H1 (cell line): Measurements from ENCODE around the gene LRRC49. TPM values are rescaled to one million over a fixed set of nuclear protein-coding genes. Genes with fewer than 3 reads are reported as not detected.
A peak's percentile ranks its signal among the peaks of the same experiment; 100 is the strongest.

Source experiments
- CTCF ChIA-PET: fragments of 300-600 bp; sonication (Branson Sonifier 250); formaldehyde crosslinking; loops from one replicate; lab custom pipeline; 2021; ENCODE audit not compliant: partially characterized antibody; lab: Charles Lee
- POLR2A ChIA-PET: fragments of 300-600 bp; sonication (Branson Sonifier 250); formaldehyde crosslinking; loops from one replicate; lab custom pipeline; 2021; ENCODE audit warnings: inconsistent platforms; ENCODE audit not compliant: partially characterized antibody; lab: Charles Lee
- DNase-seq, 2 experiments: peaks; one replicate each; pipeline versions ENCODE4 v3.0.0 to v3.0.0-alpha.2; 2010 to 2022; ENCODE audit warnings: low spot score in 2 of 2, low read depth in 1 of 2, mixed read lengths in 1 of 2
- FAIRE-seq: peaks from 2 replicates; lab custom pipeline; 2011; peaks lifted over from hg19 to GRCh38; lab: Jason Lieb, UNC
- H2AFZ ChIP-seq: 2 replicates; pipeline ENCODE4 v1.8.1; 2012; ENCODE audit warnings: low read length, inconsistent platforms
- H2AK5ac ChIP-seq: 2 replicates; pipeline ENCODE4 v1.6.1; 2013; ENCODE audit warnings: low read depth, low read length
- H2BK120ac ChIP-seq: replicated peaks from 2 replicates; pipeline ENCODE3; 2013; ENCODE audit warnings: low read depth, low read length, inconsistent platforms
- H2BK12ac ChIP-seq: 2 replicates; pipeline ENCODE4 v1.6.1; 2013; ENCODE audit warnings: low read depth, low read length
- H2BK15ac ChIP-seq: 2 replicates; pipeline ENCODE4 v1.6.1; 2013; ENCODE audit warnings: low read length
- H2BK20ac ChIP-seq: 2 replicates; pipeline ENCODE4 v1.6.1; 2013; ENCODE audit warnings: low read length
- H2BK5ac ChIP-seq: 2 replicates; pipeline ENCODE4 v1.6.1; 2013; ENCODE audit warnings: low read depth, low read length
- H3K14ac ChIP-seq: 2 replicates; pipeline ENCODE4 v1.6.1; 2013; ENCODE audit warnings: inconsistent platforms; ENCODE audit not compliant: insufficient read length
- H3K18ac ChIP-seq: 2 replicates; pipeline ENCODE4 v1.6.1; 2013; ENCODE audit warnings: low read length; ENCODE audit errors: extremely low read depth
- H3K23ac ChIP-seq: 2 replicates; pipeline ENCODE4 v1.6.1; 2013; ENCODE audit warnings: inconsistent platforms; ENCODE audit not compliant: insufficient read length
- H3K23me2 ChIP-seq: 2 replicates; pipeline ENCODE4 v1.6.1; 2013; ENCODE audit warnings: low read depth, low read length
- H3K27ac ChIP-seq: 2 replicates; pipeline ENCODE4 v1.6.1; 2011; ENCODE audit warnings: low read depth, low read length, inconsistent platforms
- H3K27me3 ChIP-seq, 4 experiments: replicated peaks in 1 of 4; 1 replicate in 1 of 4; 2 replicates in 3 of 4; pipeline versions ENCODE4 v1.6.1 to v1.8.1; 2011 to 2013; ENCODE audit warnings: low read length in 3 of 4, mild to moderate bottlenecking in 3 of 4, inconsistent platforms in 2 of 4, mixed read lengths in 2 of 4, moderate library complexity in 1 of 4; ENCODE audit not compliant: control insufficient read depth in 3 of 4, insufficient read depth in 3 of 4; ENCODE audit errors: extremely low read depth in 1 of 4
- H3K36me3 ChIP-seq, 4 experiments: 2 replicates each; pipeline versions ENCODE4 v1.6.1 to v1.8.1; 2011 to 2013; ENCODE audit warnings: mild to moderate bottlenecking in 4 of 4, low read length in 3 of 4, moderate library complexity in 2 of 4, control low read depth in 1 of 4, inconsistent platforms in 1 of 4; ENCODE audit not compliant: insufficient read depth in 4 of 4, control insufficient read depth in 2 of 4
- H3K4ac ChIP-seq: replicated peaks from 2 replicates; pipeline ENCODE3; 2013; ENCODE audit warnings: low read length, low read depth, mixed read lengths, inconsistent platforms; ENCODE audit not compliant: insufficient read length
- H3K4me1 ChIP-seq, 4 experiments: replicated peaks in 1 of 4; 1 replicate in 1 of 4; 2 replicates in 3 of 4; pipeline versions ENCODE4 v1.6.1 to v1.8.1; 2011 to 2013; ENCODE audit warnings: low read length in 3 of 4, inconsistent platforms in 2 of 4, mixed read lengths in 1 of 4; ENCODE audit not compliant: insufficient read depth in 4 of 4, control insufficient read depth in 3 of 4
- H3K4me2 ChIP-seq, 2 experiments: 2 replicates each; pipeline versions ENCODE4 v1.6.1 to v1.8.1; 2011 to 2013; ENCODE audit warnings: low read depth in 2 of 2, low read length in 2 of 2, control low read depth in 1 of 2, inconsistent platforms in 1 of 2, mild to moderate bottlenecking in 1 of 2; ENCODE audit not compliant: insufficient read depth in 1 of 2
- H3K4me3 ChIP-seq, 4 experiments: fragments of 200-600, 300-600 bp in 1 of 4; sonication (generic), shearing (Covaris generic), sonication (Bioruptor Twin) in 1 of 4; 2 replicates each; pipeline versions ENCODE4 v1.5.1 to v1.8.1; 2011 to 2016; ENCODE audit warnings: low read length in 4 of 4, low read depth in 3 of 4, control low read depth in 2 of 4, inconsistent platforms in 2 of 4, mild to moderate bottlenecking in 2 of 4, mixed read lengths in 1 of 4, moderate library complexity in 1 of 4; ENCODE audit not compliant: insufficient read depth in 2 of 4; ENCODE audit errors: extremely low read depth in 1 of 4
- H3K56ac ChIP-seq: replicated peaks from 2 replicates; pipeline ENCODE3; 2013; ENCODE audit warnings: low read depth, mild to moderate bottlenecking, mixed read lengths, low read length, inconsistent platforms; ENCODE audit not compliant: insufficient read length
- H3K79me1 ChIP-seq: 2 replicates; pipeline ENCODE4 v1.6.1; 2013; ENCODE audit warnings: low read depth, low read length, control low read depth
- H3K79me2 ChIP-seq, 2 experiments: 2 replicates each; pipeline versions ENCODE4 v1.6.1 to v1.8.1; 2012 to 2013; ENCODE audit warnings: low read length in 2 of 2, mild to moderate bottlenecking in 2 of 2, inconsistent platforms in 1 of 2; ENCODE audit not compliant: insufficient read depth in 2 of 2, control insufficient read depth in 1 of 2
- H3K9ac ChIP-seq, 4 experiments: replicated peaks in 1 of 4; 1 replicate in 1 of 4; 2 replicates in 3 of 4; pipeline versions ENCODE4 v1.6.1 to v1.8.1; 2011 to 2013; ENCODE audit warnings: low read depth in 3 of 4, low read length in 3 of 4, control low read depth in 2 of 4, mild to moderate bottlenecking in 2 of 4, moderate library complexity in 2 of 4, inconsistent platforms in 1 of 4; ENCODE audit errors: extremely low read depth in 1 of 4
- H3K9me3 ChIP-seq, 2 experiments: 2 replicates each; pipeline versions ENCODE4 v1.6.1 to v1.8.1; 2012 to 2013; ENCODE audit warnings: mild to moderate bottlenecking in 2 of 2, moderate library complexity in 2 of 2, control low read depth in 1 of 2, inconsistent platforms in 1 of 2, low read depth in 1 of 2, low read length in 1 of 2, mixed read lengths in 1 of 2; ENCODE audit not compliant: insufficient read depth in 2 of 2
- H4K20me1 ChIP-seq, 2 experiments: replicated peaks in 1 of 2; 2 replicates each; pipeline versions ENCODE3 to v1.8.1; 2011 to 2013; ENCODE audit warnings: inconsistent platforms in 2 of 2, low read length in 2 of 2, mild to moderate bottlenecking in 1 of 2; ENCODE audit not compliant: insufficient read depth in 2 of 2, control insufficient read depth in 1 of 2
- H4K5ac ChIP-seq: 2 replicates; pipeline ENCODE4 v1.6.1; 2013; ENCODE audit warnings: low read length, low read depth, mixed read lengths, inconsistent platforms; ENCODE audit not compliant: insufficient read length
- H4K8ac ChIP-seq: 2 replicates; pipeline ENCODE4 v1.8.0; 2013; ENCODE audit warnings: mild to moderate bottlenecking, moderate library complexity, low read length, inconsistent platforms; ENCODE audit not compliant: insufficient read depth; ENCODE audit errors: extremely low read depth
- H4K91ac ChIP-seq: replicated peaks from 2 replicates; pipeline ENCODE3; 2013; ENCODE audit warnings: low read length, mixed read lengths, inconsistent platforms; ENCODE audit not compliant: insufficient read length
- GABPA ChIP-seq: IDR thresholded peaks from 2 replicates; pipeline ENCODE4 v1.6.1; 2011; ENCODE audit warnings: mild to moderate bottlenecking, low read length, moderate library complexity, borderline replicate concordance; ENCODE audit not compliant: insufficient read depth
- RAD21 ChIP-seq, 2 experiments: IDR thresholded peaks in 1 of 2; conservative IDR thresholded peaks in 1 of 2; 2 replicates each; pipeline ENCODE4 v1.6.1; 2011; ENCODE audit warnings: low read depth in 2 of 2, low read length in 2 of 2, improper control_type of control experiment in 1 of 2, inconsistent platforms in 1 of 2, mild to moderate bottlenecking in 1 of 2, moderate library complexity in 1 of 2
- WGBS, 2 experiments: shearing (Covaris generic) in 1 of 2; methylation state at CpG; one replicate each; pipeline versions ENCODE4 v1.1.6 to v1.1.7; 2013 to 2015; ENCODE audit warnings: low lambda C conversion rate in 2 of 2, mixed read lengths in 2 of 2, inconsistent platforms in 1 of 2, low coverage in 1 of 2, missing lambda C conversion rate in 1 of 2; ENCODE audit not compliant: insufficient replicate concordance in 2 of 2, insufficient coverage in 1 of 2, insufficient read length in 1 of 2; ENCODE audit errors: extremely low coverage in 1 of 2, missing lambda C conversion rate in 1 of 2; 5-methylcytosine and 5-hydroxymethylcytosine counted together
- polyA plus RNA-seq, 7 experiments: library from polyadenylated mRNA; depleted of rRNA in 3 of 7; stranded (reverse) in 5 of 7; unstranded in 2 of 7; fragments of >200 nt in 5 of 7; fragments of 200-250 nt in 2 of 7; gene quantifications; 1 replicate in 5 of 7; 2 replicates in 1 of 7; 4 replicates in 1 of 7; pipeline versions ENCODE4 v1.2.1 to v1.2.3, GENCODE V29; 2011 to 2013; ENCODE audit warnings: missing spikeins in 2 of 7, mixed read lengths in 2 of 7
- total RNA-seq: library from RNA; stranded (reverse); fragmentation: NEBNext Ultra II Directional; extraction: Animal tissue kit (Norgen Biotek cat#: 25700); gene quantifications from 2 replicates; pipeline ENCODE4 v1.2.1, GENCODE V29; 2021
- TF ChIP-seq, protein P1 (sequence below), 3 experiments: IDR thresholded peaks; 1 replicate in 2 of 3; 2 replicates in 1 of 3; pipeline versions ENCODE4 v1.5.1 to v1.6.1; 2011; ENCODE audit warnings: low read length in 3 of 3, mild to moderate bottlenecking in 3 of 3, inconsistent platforms in 2 of 3, low read depth in 1 of 3, moderate library complexity in 1 of 3; ENCODE audit not compliant: insufficient read depth in 1 of 3; ENCODE audit errors: control extremely low read depth in 1 of 3

LRRC49 gene
- total and polyA plus RNA-seq, 2 of the 8 experiments (the other 6 are each of a cell fraction or from before 2014, with no cell fraction given), result 5.0 to 10.4 TPM

- H3K4me2 ChIP-seq, result no peak overlapping the region
- H3K56ac ChIP-seq, result no peak overlapping the region
- no peaks in the 10 kb centered on the region for H3K79me1 ChIP-seq
- H3K9me3 ChIP-seq, result no peaks in the 10 kb centered on the region
- H4K91ac ChIP-seq, result no peak overlapping the region
- H2BK12ac ChIP-seq, result no peak overlapping the region
- H3K23ac ChIP-seq, result no peak overlapping the region
- 64% methylated on average over 5 of the region's 5 CpGs; no CpG with 5 or more reads in 1 of the 2 experiments for WGBS, 2 experiments
- H2BK120ac ChIP-seq, result no peak overlapping the region
- FAIRE-seq, result no peak
- no peak overlapping the region for H3K27ac ChIP-seq
- H3K36me3 ChIP-seq, result no peaks in the 10 kb centered on the region
- POLR2A ChIA-PET, result no interaction called here
- peak; percentile 58 to 68 for TF ChIP-seq RAD21 (IDR thresholded peaks at IDR 0.05 in 1 of 2, conservative IDR thresholded peaks at IDR 0.05 in 1 of 2; ENCODE audit: low read depth in 2 of 2, low read length in 2 of 2)
- TF ChIP-seq, protein P1, sequence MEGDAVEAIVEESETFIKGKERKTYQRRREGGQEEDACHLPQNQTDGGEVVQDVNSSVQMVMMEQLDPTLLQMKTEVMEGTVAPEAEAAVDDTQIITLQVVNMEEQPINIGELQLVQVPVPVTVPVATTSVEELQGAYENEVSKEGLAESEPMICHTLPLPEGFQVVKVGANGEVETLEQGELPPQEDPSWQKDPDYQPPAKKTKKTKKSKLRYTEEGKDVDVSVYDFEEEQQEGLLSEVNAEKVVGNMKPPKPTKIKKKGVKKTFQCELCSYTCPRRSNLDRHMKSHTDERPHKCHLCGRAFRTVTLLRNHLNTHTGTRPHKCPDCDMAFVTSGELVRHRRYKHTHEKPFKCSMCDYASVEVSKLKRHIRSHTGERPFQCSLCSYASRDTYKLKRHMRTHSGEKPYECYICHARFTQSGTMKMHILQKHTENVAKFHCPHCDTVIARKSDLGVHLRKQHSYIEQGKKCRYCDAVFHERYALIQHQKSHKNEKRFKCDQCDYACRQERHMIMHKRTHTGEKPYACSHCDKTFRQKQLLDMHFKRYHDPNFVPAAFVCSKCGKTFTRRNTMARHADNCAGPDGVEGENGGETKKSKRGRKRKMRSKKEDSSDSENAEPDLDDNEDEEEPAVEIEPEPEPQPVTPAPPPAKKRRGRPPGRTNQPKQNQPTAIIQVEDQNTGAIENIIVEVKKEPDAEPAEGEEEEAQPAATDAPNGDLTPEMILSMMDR (IDR thresholded peaks at IDR 0.05; ENCODE audit: control extremely low read depth in 1 of 3, insufficient read depth in 1 of 3, low read depth in 1 of 3, low read length in 3 of 3), result peak in 2 of 3 experiments; percentile 31 to 37; a peak in 2 of 4 replicates
- TF ChIP-seq GABPA, result no peak
- H3K9ac ChIP-seq, result no peak overlapping the region
- no peaks in the 10 kb centered on the region for H3K4me1 ChIP-seq
- no peak overlapping the region for H3K14ac ChIP-seq
- no peaks in the 10 kb centered on the region for H4K20me1 ChIP-seq
- H3K23me2 ChIP-seq, result no peaks in the 10 kb centered on the region
- H4K5ac ChIP-seq, result no peak overlapping the region
- H2BK5ac ChIP-seq, result no peak overlapping the region
- no peak overlapping the region for H2AK5ac ChIP-seq
- no peak overlapping the region for H3K18ac ChIP-seq
- no peak overlapping the region for H4K8ac ChIP-seq
- H3K4me3 ChIP-seq, result no peak overlapping the region
- CTCF ChIA-PET, result interaction anchor here (0.6 to 2.7 kb wide), 13 partner anchors 10 to 828 kb away, joined by 3 to 11 read pairs (median 4); no protein-coding TSS in a partner anchor
- H3K79me2 ChIP-seq, result no peaks in the 10 kb centered on the region
- no peaks in the 10 kb centered on the region for H3K27me3 ChIP-seq
- H2BK15ac ChIP-seq, result no peak overlapping the region
- H2BK20ac ChIP-seq, result no peak overlapping the region
- no peak overlapping the region for H2AFZ ChIP-seq
- DNase-seq, result peak in 1 of 2 experiments; percentile 42
- no peak overlapping the region for H3K4ac ChIP-seq
These were observed 81.6 kb downstream of the LRRC49 start for GRCh38 chr15:70974004-70974832.
